Transverse colon (tissue), 4 donors: ENCODE results near the gene DCT.

Source experiments
- POLR2A ChIP-seq: fragments of 450-650 bp; IDR thresholded peaks from one replicate; pipeline ENCODE4 v1.6.1; 2016; ENCODE audit warnings: antibody characterized with exemption, mild to moderate bottlenecking, moderate library complexity
- POLR2AphosphoS5 ChIP-seq, 3 donors: sonication (generic); formaldehyde crosslinking; IDR thresholded peaks; one replicate each; pipeline ENCODE4 v1.6.1; 2016; ENCODE audit warnings: antibody characterized with exemption in 3 of 3
- TF ChIP-seq, protein P1 (sequence below), 5 experiments: fragments of 200-600 bp in 3 of 5; fragments of 450-650 bp in 2 of 5; sonication (generic) in 3 of 5; IDR thresholded peaks; 1 replicate in 2 of 5; 2 replicates in 3 of 5; pipeline ENCODE4 v1.5.1; 2016 to 2017; ENCODE audit warnings: antibody characterized with exemption in 5 of 5, inconsistent platforms in 3 of 5, mild to moderate bottlenecking in 2 of 5, moderate library complexity in 1 of 5

DNA sequence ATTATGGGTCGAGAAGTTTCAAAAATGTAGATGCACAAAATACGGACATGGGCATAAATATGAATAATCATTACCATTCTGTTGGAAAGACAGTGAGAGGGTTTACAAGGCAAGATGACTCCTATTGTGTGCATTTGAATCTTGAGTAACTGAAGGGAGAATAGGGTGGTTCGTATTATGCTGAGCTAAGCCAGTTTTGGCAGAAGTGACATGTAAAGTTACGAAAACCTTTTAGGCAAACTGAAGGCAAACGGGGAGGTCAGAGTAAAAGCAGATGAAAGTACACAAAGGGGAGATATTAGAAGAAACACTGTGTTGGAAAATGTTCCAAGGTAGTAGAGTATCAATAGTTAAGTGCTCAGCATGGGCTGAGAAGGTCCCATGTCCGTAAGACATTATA is 16.8 kb downstream of the DCT start:
- TF ChIP-seq, protein P1, sequence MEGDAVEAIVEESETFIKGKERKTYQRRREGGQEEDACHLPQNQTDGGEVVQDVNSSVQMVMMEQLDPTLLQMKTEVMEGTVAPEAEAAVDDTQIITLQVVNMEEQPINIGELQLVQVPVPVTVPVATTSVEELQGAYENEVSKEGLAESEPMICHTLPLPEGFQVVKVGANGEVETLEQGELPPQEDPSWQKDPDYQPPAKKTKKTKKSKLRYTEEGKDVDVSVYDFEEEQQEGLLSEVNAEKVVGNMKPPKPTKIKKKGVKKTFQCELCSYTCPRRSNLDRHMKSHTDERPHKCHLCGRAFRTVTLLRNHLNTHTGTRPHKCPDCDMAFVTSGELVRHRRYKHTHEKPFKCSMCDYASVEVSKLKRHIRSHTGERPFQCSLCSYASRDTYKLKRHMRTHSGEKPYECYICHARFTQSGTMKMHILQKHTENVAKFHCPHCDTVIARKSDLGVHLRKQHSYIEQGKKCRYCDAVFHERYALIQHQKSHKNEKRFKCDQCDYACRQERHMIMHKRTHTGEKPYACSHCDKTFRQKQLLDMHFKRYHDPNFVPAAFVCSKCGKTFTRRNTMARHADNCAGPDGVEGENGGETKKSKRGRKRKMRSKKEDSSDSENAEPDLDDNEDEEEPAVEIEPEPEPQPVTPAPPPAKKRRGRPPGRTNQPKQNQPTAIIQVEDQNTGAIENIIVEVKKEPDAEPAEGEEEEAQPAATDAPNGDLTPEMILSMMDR (IDR thresholded peaks at IDR 0.05) = no peak
- TF ChIP-seq POLR2A (no peak), POLR2AphosphoS5 (IDR thresholded peaks at IDR 0.05) (no peak)
